ENCODE data around the gene NTN5.
A peak's percentile ranks its signal among the peaks of the same experiment; 100 is the strongest.

The NTN5 gene

GRCh38 chr19:48646722-48647216 lies 26.0 kb downstream of the NTN5 start:
- no peak for DNase-seq (ENCODE audit: low read depth)
- H3K4me3 ChIP-seq (ENCODE audit: low read depth, low read length) = peak overlapping the region; percentile 62
- TF ChIP-seq CTCF (conservative IDR thresholded peaks at IDR 0.05; ENCODE audit: low read depth, low read length) = no peak

- peak; percentile 86 for TF ChIP-seq CTCF (conservative IDR thresholded peaks at IDR 0.05; ENCODE audit: low read depth, low read length)
- H3K4me3 ChIP-seq (ENCODE audit: low read depth, low read length) = peak within 1 kb of the TSS; percentile 62
- DNase-seq (ENCODE audit: low read depth) = peak; percentile 88
Measured at GRCh38 chr19:48646001-48646721, 26.7 kb downstream of the NTN5 start, which contains the start of gene CA11. CA11 (minus strand) TSS chr19:48646187; CDS start chr19:48645632, 555 bp downstream.

- no peak for TF ChIP-seq CTCF (conservative IDR thresholded peaks at IDR 0.05; ENCODE audit: low read depth, low read length)
- peak overlapping the region; percentile 62 for H3K4me3 ChIP-seq (ENCODE audit: low read depth, low read length)
- no peak for DNase-seq (ENCODE audit: low read depth)
Measured at GRCh38 chr19:48645620-48646000, 27.2 kb downstream of the NTN5 start.

- peak overlapping the region; percentile 62 for H3K4me3 ChIP-seq (ENCODE audit: low read depth, low read length)
- peak; percentile 90 for DNase-seq (ENCODE audit: low read depth)
- no peak for TF ChIP-seq CTCF (conservative IDR thresholded peaks at IDR 0.05; ENCODE audit: low read depth, low read length)
Measured at GRCh38 chr19:48644839-48645619, 27.8 kb downstream of the NTN5 start.

- H3K4me3 ChIP-seq (ENCODE audit: low read depth, low read length) = peak overlapping the region; percentile 62
- no peak for DNase-seq (ENCODE audit: low read depth)
- TF ChIP-seq CTCF (conservative IDR thresholded peaks at IDR 0.05; ENCODE audit: low read depth, low read length) = no peak
Measured at GRCh38 chr19:48644355-48644754, 28.5 kb downstream of the NTN5 start.

GRCh38 chr19:48642862-48643261 lies 30.0 kb downstream of the NTN5 start:
- no peak for TF ChIP-seq CTCF (conservative IDR thresholded peaks at IDR 0.05; ENCODE audit: low read depth, low read length)
- no peak overlapping the region for H3K4me3 ChIP-seq (ENCODE audit: low read depth, low read length)
- DNase-seq (ENCODE audit: low read depth) = no peak
